ENCODE results near the gene ANK3.

DNA sequence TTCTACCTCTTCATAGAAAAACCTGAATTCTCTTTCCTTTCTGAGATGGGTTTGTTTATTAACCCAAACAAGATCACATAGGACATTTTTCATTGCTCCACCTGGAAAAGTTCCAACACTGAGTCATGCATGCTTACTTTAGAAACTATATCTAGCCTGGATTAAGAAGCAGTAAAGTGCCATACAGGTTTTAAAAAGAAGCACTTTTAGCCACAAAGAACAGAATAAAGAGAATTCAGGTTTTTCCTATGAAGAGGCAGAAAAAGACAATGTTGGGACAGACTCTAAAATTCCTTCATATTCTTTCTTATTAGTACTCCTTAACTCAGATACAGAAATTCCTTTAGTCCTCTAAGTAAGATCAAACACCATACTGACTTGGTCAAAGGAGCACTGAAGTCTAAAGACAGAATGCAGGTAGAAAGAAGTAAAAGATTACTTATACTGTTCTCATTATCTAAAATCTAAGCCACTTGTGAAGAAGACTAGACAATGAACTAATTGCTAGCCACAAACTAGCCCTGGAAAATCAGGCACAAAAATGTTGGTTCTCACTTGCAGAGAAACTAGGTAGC lies 241.3 kb downstream of the ANK3 start:
- TF ChIP-seq, protein P1, sequence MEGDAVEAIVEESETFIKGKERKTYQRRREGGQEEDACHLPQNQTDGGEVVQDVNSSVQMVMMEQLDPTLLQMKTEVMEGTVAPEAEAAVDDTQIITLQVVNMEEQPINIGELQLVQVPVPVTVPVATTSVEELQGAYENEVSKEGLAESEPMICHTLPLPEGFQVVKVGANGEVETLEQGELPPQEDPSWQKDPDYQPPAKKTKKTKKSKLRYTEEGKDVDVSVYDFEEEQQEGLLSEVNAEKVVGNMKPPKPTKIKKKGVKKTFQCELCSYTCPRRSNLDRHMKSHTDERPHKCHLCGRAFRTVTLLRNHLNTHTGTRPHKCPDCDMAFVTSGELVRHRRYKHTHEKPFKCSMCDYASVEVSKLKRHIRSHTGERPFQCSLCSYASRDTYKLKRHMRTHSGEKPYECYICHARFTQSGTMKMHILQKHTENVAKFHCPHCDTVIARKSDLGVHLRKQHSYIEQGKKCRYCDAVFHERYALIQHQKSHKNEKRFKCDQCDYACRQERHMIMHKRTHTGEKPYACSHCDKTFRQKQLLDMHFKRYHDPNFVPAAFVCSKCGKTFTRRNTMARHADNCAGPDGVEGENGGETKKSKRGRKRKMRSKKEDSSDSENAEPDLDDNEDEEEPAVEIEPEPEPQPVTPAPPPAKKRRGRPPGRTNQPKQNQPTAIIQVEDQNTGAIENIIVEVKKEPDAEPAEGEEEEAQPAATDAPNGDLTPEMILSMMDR (IDR thresholded peaks at IDR 0.05): no peak
- TF ChIP-seq POLR2AphosphoS5 (IDR thresholded peaks at IDR 0.05; ENCODE audit: insufficient read depth in 1 of 2, low read depth in 1 of 2) (peak in 1 of 2 donors; percentile 68), POLR2A (IDR thresholded peaks at IDR 0.05) (no peak)

Measured in vagina (tissue), 2 donors.